Lower lobe of right lung (tissue), 2 donors: ENCODE measurements around the gene TRAPPC2B. TPM values are rescaled to one million over a fixed set of nuclear protein-coding genes. Genes with fewer than 3 reads are reported as not detected.

Experiments used
- ATAC-seq, 2 donors: fragments of 200-7000 bp; cut with Tn5 transposase; one replicate each; pipeline ENCODE4 v1.9.1; 2020 to 2022; ENCODE audit warnings: mild to moderate bottlenecking in 2 of 2, moderate library complexity in 2 of 2
- DNase-seq: peaks from one replicate; pipeline ENCODE4 v3.0.0-alpha.2; 2020
- H3K27ac ChIP-seq: fragments of 200-600 bp; one replicate; pipeline ENCODE4 v1.8.0; 2022
- H3K27me3 ChIP-seq: fragments of 200-600 bp; one replicate; pipeline ENCODE4 v1.8.0; 2022; ENCODE audit warnings: low read depth
- H3K36me3 ChIP-seq: fragments of 200-600 bp; one replicate; pipeline ENCODE4 v1.8.0; 2022; ENCODE audit warnings: mild to moderate bottlenecking
- H3K4me1 ChIP-seq: fragments of 200-600 bp; one replicate; pipeline ENCODE4 v1.8.0; 2022
- H3K4me3 ChIP-seq: fragments of 200-600 bp; one replicate; pipeline ENCODE4 v1.8.0; 2022; ENCODE audit warnings: mild to moderate bottlenecking
- H3K9me3 ChIP-seq: fragments of 200-600 bp; one replicate; pipeline ENCODE4 v1.8.0; 2022
- intact Hi-C: fragments of 100-400 bp; cut with DNase I; formaldehyde crosslinking; loops from one replicate; pipeline ENCODE4 v1.11.0; 2022
- total RNA-seq: library from RNA; stranded (reverse); fragmentation: NEBNext Ultra II Directional; extraction: Animal tissue kit (Norgen Biotek cat#: 25700); gene quantifications from one replicate; pipeline ENCODE4 v1.2.1, GENCODE V29; 2021
- TF ChIP-seq, protein P1 (sequence below): fragments of 200-600 bp; IDR thresholded peaks from one replicate; pipeline ENCODE4 v1.8.0; 2022; ENCODE audit warnings: antibody characterized with exemption, mild to moderate bottlenecking
- donor health status: DM: no; HTN: yes; CAD: no; lungs with severe emphysema.

The TRAPPC2B gene
- total RNA-seq, 1 donor from 2014 or later = 6.9 TPM

DNA sequence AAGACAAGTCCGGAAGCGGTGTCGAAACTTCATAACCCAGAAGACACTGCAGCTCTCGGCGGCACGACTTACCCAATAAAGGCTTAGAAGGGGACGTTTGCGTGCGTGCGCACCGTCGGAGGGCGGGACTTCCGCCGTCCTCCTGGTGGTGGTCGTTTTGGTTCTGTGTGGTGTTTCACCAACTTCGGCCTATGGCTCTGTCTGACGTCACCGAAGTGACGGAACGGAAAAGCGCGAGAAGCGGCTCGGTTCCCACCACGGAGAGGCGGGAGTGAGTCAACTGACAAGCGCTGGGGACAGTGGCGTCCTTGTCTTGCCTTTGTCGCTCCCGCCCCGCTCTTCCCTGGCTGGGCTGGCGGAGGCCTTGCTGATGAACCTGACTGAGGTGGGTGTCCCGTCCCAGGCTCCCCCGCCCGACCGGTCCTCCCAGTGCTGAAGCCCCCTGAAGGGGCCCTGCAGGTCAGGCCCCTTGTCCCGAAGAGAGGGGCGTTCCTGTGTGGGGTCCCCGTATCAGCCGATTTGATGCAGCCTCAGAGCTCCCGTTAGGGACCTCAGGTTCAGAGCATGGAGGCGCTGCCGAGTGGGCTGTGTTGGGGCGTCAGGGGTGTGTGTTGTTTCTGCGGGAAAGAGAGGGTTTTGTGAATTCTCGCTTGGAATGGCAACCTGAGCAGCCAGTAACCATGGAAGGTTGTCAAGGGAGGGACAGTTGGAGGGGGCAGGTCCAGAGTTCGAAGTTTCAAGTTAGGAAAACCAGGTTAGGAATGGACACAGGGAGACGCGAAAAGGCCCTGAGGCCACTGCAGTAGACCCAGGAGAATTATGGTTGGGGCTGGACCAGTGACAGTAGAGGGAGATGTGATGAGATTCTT lies 26.6 kb downstream of the TRAPPC2B start, which contains the start of gene ZNF548:
ZNF548 (plus strand) TSS at position 125 of the 869 bp plus-strand sequence; CDS start at position 371, 246 bp downstream.
- Histone ChIP-seq H3K4me3 (peak within 1 kb of the TSS; percentile 90), H3K4me1 (peaks cover 21% of the 10 kb centered on the region), H3K27me3 (no peaks in the 10 kb centered on the region), H3K27ac (peak within 1 kb of the TSS; percentile 93), H3K36me3 (peaks cover 17% of the 10 kb centered on the region), H3K9me3 (no peaks in the 10 kb centered on the region)
- TF ChIP-seq, protein P1, sequence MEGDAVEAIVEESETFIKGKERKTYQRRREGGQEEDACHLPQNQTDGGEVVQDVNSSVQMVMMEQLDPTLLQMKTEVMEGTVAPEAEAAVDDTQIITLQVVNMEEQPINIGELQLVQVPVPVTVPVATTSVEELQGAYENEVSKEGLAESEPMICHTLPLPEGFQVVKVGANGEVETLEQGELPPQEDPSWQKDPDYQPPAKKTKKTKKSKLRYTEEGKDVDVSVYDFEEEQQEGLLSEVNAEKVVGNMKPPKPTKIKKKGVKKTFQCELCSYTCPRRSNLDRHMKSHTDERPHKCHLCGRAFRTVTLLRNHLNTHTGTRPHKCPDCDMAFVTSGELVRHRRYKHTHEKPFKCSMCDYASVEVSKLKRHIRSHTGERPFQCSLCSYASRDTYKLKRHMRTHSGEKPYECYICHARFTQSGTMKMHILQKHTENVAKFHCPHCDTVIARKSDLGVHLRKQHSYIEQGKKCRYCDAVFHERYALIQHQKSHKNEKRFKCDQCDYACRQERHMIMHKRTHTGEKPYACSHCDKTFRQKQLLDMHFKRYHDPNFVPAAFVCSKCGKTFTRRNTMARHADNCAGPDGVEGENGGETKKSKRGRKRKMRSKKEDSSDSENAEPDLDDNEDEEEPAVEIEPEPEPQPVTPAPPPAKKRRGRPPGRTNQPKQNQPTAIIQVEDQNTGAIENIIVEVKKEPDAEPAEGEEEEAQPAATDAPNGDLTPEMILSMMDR = peak; percentile 11
- DNase-seq = peak; percentile 97
- intact Hi-C loops = no loop called here
- peak; percentile 100 for ATAC-seq

DNA sequence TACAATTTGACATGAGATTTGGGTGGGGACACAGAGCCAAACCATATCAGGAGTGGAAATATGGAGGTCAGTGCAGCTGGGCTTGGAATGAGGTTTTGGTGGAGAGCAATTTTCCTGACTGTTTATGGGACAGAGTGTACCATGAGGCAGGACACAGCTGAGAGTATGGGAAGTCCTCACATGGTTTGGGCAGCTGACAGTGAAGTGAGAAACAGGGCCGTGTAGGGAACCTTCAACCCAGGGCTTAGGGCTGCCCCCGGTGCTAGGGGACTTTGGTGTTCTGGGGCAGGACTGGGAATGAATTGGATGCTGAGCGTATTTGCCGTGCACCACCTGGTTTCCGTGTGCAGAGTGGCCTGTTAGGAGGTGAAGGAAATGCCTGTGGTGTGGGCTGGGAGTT lies 32.4 kb downstream of the TRAPPC2B start:
- DNase-seq (no peak), ATAC-seq (peak in 1 of 2 donors; percentile 25)
- H3K4me3 ChIP-seq = no peak overlapping the region
- peaks cover 7% of the 10 kb centered on the region for H3K4me1 ChIP-seq
- peaks cover 32% of the 10 kb centered on the region for H3K9me3 ChIP-seq
- no peak overlapping the region for H3K27ac ChIP-seq
- no peaks in the 10 kb centered on the region for H3K27me3 ChIP-seq
- intact Hi-C loops = no loop called here
- H3K36me3 ChIP-seq = peaks cover 58% of the 10 kb centered on the region
- TF ChIP-seq, protein P1 = no peak

DNA sequence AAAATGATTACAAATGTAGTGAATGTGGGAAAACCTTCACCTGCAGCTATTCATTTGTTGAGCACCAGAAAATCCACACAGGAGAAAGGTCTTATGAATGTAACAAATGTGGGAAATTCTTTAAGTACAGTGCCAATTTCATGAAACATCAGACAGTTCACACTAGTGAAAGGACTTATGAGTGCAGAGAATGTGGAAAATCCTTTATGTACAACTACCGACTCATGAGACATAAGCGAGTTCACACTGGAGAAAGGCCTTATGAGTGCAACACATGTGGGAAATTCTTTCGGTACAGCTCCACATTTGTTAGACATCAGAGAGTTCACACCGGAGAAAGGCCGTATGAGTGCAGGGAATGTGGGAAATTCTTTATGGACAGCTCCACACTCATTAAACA lies 35.5 kb downstream of the TRAPPC2B start:
- H3K9me3 ChIP-seq = peaks cover 40% of the 10 kb centered on the region
- H3K27me3 ChIP-seq = no peaks in the 10 kb centered on the region
- H3K27ac ChIP-seq = no peak overlapping the region
- intact Hi-C loops = no loop called here
- peaks cover 50% of the 10 kb centered on the region for H3K36me3 ChIP-seq
- H3K4me1 ChIP-seq = no peaks in the 10 kb centered on the region
- no peak for ATAC-seq
- DNase-seq = no peak
- H3K4me3 ChIP-seq = no peak overlapping the region
- TF ChIP-seq, protein P1 = no peak

DNA sequence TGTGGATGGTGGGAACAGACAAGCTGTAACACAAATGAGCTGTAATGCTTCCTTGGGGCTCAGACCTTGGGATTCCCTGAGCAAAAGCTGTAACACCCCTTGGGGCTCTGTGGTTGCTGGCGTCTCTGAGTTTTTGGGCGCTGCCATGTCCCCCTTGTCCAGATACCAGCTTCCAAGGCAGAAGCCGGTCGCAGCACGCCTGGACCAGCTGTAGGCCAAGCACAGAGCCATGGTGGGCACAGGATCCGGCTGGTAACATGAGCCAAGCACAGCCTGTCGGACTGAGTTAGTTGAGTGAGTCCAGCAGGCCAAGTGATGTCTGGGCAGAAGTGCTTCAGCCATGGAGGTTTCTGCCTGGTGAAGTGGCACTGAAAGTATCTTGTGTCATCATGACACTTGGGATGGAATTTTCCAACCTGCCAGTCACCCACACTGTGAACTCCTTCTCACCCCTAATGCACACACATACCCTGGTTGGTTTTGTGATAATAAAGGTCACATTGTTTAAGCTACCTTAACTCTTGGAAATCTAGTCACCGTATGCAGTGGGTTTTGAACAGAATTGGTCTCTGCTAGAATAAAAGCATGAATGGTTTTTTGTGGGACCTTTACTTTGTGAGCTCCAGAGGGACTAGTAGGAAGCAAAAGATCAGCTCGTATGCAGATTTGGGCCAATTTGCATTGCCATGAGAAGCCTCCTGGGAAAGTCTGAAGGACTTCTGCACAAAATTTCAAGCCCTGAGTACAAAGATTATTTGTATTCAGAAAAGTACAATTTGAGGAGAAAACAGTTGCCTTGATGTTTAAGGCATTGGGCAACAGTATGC lies 40.6 kb downstream of the TRAPPC2B start:
- ATAC-seq = no peak
- Histone ChIP-seq H3K27me3 (no peaks in the 10 kb centered on the region), H3K4me1 (no peaks in the 10 kb centered on the region), H3K4me3 (no peak overlapping the region), H3K27ac (no peak overlapping the region), H3K36me3 (peaks cover 13% of the 10 kb centered on the region), H3K9me3 (peaks cover 25% of the 10 kb centered on the region)
- intact Hi-C loops = no loop called here
- DNase-seq = no peak
- TF ChIP-seq, protein P1 = no peak

DNA sequence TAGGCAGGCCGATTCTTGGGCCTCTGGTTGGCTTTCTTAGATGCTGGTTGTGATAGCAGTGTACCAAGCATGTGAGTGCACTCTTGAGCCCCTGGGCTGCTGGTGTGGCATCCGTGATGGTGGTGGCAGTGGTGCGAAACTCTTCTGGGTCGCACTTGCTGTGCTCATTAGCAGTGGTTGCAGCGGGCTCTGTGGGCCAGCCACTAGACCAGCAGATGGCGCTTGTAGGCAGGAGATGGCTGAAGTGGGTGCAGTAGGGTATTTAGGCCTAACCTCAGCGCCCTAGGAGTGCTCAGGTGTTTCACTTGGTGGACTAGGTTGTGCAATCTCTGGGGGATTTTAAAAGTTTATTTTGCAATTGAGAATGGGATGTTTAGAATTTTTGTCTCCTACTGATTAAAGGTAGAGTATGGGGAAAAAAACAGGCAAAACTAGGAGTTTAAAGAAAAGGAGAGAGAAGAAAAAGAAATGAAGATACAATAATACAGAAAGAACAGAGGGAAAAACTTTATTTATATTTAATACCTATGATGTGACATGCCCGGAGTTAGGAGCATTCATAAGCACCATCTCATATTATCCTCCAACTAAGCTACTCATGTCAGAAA lies 43.3 kb downstream of the TRAPPC2B start:
- TF ChIP-seq, protein P1 = peak; percentile 70
- Histone ChIP-seq H3K4me1 (peaks cover 7% of the 10 kb centered on the region), H3K4me3 (no peak overlapping the region), H3K9me3 (peaks cover 6% of the 10 kb centered on the region), H3K27me3 (no peaks in the 10 kb centered on the region), H3K36me3 (no peaks in the 10 kb centered on the region), H3K27ac (no peak overlapping the region)
- ATAC-seq = peak; percentile 67 to 79
- intact Hi-C loops = no loop called here
- peak; percentile 62 for DNase-seq
